Pancreas (tissue), 10 donors: ENCODE data around the gene SNAPC4. TPM values are rescaled to one million over a fixed set of nuclear protein-coding genes. Genes with fewer than 3 reads are reported as not detected.
A peak's percentile ranks its signal among the peaks of the same experiment; 100 is the strongest.

Source experiments
- ATAC-seq, 4 donors: fragments of 200-7000 bp; cut with Tn5 transposase; one replicate each; pipeline versions ENCODE4 v1.8.0 to v1.9.1; 2020; ENCODE audit warnings: mild to moderate bottlenecking in 4 of 4, moderate library complexity in 4 of 4
- DNase-seq, 6 donors: peaks; one replicate each; pipeline ENCODE4 v3.0.0-alpha.2; 2020
- FAIRE-seq: peaks from 2 replicates; lab custom pipeline; 2012; peaks lifted over from hg19 to GRCh38; lab: Jason Lieb, UNC
- H3K27ac ChIP-seq, 4 donors: fragments of 200-600 bp; sonication (generic); 1 replicate in 3 of 4; 2 replicates in 1 of 4; pipeline versions ENCODE4 v1.5.0 to v1.8.0; 2020
- H3K27me3 ChIP-seq, 4 donors: fragments of 200-600 bp; one replicate each; pipeline ENCODE4 v1.8.0; 2021
- H3K36me3 ChIP-seq, 3 donors: fragments of 200-600 bp; sonication (generic) in 1 of 3; one replicate each; pipeline versions ENCODE4 v1.5.0 to v1.8.0; 2020 to 2021
- H3K4me1 ChIP-seq, 3 donors: fragments of 200-600 bp; one replicate each; pipeline ENCODE4 v1.8.0; 2021
- H3K4me3 ChIP-seq, 4 donors: fragments of 200-600 bp; sonication (generic) in 2 of 4; one replicate each; pipeline versions ENCODE4 v1.5.0 to v1.8.0; 2020 to 2021
- H3K9me3 ChIP-seq, 4 donors: fragments of 200-600 bp; one replicate each; pipeline ENCODE4 v1.8.0; 2021
- WGBS, 2 donors: extraction: QIAGEN DNeasy Blood & Tissue Kit; methylation state at CpG; one replicate each; pipeline ENCODE4 v1.1.7; 2013; 5-methylcytosine and 5-hydroxymethylcytosine counted together
- intact Hi-C, 3 donors: fragments of 100-400 bp; cut with DNase I; formaldehyde crosslinking; loops; one replicate each; pipeline versions ENCODE4 v1.11.1 to v1.14.2; 2022
- polyA plus RNA-seq, 2 donors: library from polyadenylated mRNA; stranded (reverse); fragments of 200-250 nt; gene quantifications; one replicate each; pipeline ENCODE4 v1.2.3, GENCODE V29; 2013
- total RNA-seq, 6 donors: library from RNA; stranded (reverse); fragmentation: NEBNext Ultra II Directional in 4 of 6; extraction: Animal tissue kit (Norgen Biotek cat#: 25700) in 4 of 6; gene quantifications; one replicate each; pipeline versions ENCODE4 v1.2.1 to v1.2.4, GENCODE V29; 2021 to 2023
- TF ChIP-seq, protein P1 (sequence below), 4 donors: fragments of 200-600 bp; sonication (generic) in 3 of 4; IDR thresholded peaks; one replicate each; pipeline versions ENCODE4 v1.5.0 to v1.8.0; 2021; ENCODE audit warnings: antibody characterized with exemption in 4 of 4
- donor health status: healthy with polysubstance abuse.
- donor health status: DM: no; HTN: no; CAD: no; lungs with moderate emphysema.
- donor health status: DM: no; HTN: no; CAD: no.
- donor health status: control.
- donor health status: control.
- donor health status: Bipolar disorder and iron deficiency.
- donor health status: DM: yes; HTN: yes; CAD: no.
- donor health status: DM: no; HTN: no; CAD: no.
- donor health status: DM: no; HTN: no; CAD: no.
- donor health status: DM: yes; HTN: yes; CAD: no.

Gene SNAPC4
- total and polyA plus RNA-seq, 8 donors, result 3.8 to 22.0 (median 5.2) TPM

DNA sequence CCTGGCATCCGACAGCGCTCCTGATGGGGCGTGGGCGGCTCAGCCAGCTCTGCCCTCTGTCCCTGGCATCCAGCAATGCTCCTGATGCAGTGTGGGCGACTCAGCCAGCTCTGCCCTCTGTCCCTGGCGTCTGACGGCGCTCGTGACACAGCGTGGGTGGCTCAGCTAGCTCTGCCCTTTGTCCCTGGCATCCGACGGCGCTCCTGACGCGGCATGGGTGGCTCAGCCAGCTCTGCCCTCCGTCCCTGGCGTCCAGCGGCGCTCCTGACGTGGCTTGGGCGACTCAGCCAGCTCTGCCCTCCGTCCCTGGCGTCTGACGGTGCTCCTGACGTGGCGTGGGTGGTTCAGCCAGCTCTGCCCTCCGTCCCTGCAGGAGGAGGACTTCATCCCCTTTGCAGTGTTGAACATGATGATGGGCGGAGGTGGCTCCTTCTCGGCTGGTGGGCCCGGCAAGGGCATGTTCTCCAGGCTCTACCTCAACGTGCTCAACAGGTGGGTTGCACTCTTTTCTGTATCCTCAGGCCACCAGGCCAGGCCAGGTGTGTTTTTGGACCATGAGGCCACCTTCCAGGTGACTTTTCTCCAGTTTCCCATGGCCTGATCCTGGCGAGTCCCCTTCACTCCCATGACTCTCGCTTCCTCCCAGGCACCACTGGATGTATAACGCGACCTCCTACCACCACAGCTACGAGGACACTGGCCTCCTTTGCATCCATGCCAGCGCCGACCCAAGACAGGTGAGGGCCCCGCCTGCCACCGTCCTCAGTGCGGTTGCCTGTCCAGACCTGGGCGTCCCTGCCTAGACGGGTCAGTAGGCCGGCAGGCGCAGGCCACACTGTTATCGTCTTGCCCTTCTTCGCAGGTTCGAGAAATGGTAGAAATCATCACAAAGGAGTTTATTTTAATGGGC lies 18.5 kb upstream of the SNAPC4 start:
- Histone ChIP-seq H3K9me3 (no peaks in the 10 kb centered on the region), H3K27me3 (no peaks in the 10 kb centered on the region), H3K4me1 (no peaks in the 10 kb centered on the region), H3K4me3 (no peak overlapping the region), H3K27ac (no peak overlapping the region), H3K36me3 (peaks cover 0 to 87% (median 43%) of the 10 kb centered on the region in 3 donors)
- DNase-seq (peak in 2 of 6 donors; percentile 17 to 60), FAIRE-seq (no peak), ATAC-seq (no peak)
- WGBS, 2 donors, result 92% methylated on average over 48 of the region's 48 CpGs
- intact Hi-C loops, result no loop called here
- TF ChIP-seq, protein P1, sequence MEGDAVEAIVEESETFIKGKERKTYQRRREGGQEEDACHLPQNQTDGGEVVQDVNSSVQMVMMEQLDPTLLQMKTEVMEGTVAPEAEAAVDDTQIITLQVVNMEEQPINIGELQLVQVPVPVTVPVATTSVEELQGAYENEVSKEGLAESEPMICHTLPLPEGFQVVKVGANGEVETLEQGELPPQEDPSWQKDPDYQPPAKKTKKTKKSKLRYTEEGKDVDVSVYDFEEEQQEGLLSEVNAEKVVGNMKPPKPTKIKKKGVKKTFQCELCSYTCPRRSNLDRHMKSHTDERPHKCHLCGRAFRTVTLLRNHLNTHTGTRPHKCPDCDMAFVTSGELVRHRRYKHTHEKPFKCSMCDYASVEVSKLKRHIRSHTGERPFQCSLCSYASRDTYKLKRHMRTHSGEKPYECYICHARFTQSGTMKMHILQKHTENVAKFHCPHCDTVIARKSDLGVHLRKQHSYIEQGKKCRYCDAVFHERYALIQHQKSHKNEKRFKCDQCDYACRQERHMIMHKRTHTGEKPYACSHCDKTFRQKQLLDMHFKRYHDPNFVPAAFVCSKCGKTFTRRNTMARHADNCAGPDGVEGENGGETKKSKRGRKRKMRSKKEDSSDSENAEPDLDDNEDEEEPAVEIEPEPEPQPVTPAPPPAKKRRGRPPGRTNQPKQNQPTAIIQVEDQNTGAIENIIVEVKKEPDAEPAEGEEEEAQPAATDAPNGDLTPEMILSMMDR (IDR thresholded peaks at IDR 0.05), result no peak

GRCh38 chr9:136416914-136417313 lies 16.9 kb upstream of the SNAPC4 start:
- intact Hi-C loops, result no loop called here
- TF ChIP-seq, protein P1 (IDR thresholded peaks at IDR 0.05), result no peak
- no peak for FAIRE-seq
- Histone ChIP-seq H3K4me1 (peaks cover 0 to under 1% (median 0%) of the 10 kb centered on the region in 3 donors), H3K36me3 (peaks cover 0 to 73% (median 32%) of the 10 kb centered on the region in 3 donors), H3K27me3 (no peaks in the 10 kb centered on the region), H3K27ac (no peak overlapping the region), H3K4me3 (no peak overlapping the region), H3K9me3 (no peaks in the 10 kb centered on the region)
- 88 to 90% methylated on average over 19 of the region's 19 CpGs for WGBS, 2 donors
- ATAC-seq, result no peak
- DNase-seq, result peak in 1 of 6 donors; percentile 35

DNA sequence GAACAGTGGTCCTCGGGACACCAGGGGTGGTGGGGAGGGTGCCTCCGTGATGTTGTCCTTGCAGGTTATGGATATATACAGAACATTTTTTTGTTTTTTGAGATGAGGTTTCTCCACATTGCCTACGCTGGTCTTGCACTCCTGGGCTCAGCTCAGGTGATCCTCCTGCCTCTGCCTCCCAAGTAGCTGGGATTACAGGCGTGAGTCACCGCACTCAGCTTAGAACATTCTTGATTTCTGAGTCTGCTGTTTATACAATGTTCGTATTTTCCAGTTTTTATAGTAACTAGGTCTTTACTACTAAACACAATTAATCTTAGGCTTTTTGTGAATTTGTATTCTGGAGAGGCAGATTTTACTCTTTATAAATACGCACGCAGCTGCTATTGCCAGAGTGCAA lies 16.5 kb upstream of the SNAPC4 start:
- 95 to 96% methylated on average over 8 of the region's 8 CpGs for WGBS, 2 donors
- TF ChIP-seq, protein P1 (IDR thresholded peaks at IDR 0.05), result no peak
- no peaks in the 10 kb centered on the region for H3K9me3 ChIP-seq
- intact Hi-C loops, result no loop called here
- no peak for ATAC-seq
- peaks cover 0 to 5% (median 4%) of the 10 kb centered on the region in 3 donors for H3K4me1 ChIP-seq
- H3K36me3 ChIP-seq, result peaks cover 0 to 68% (median 30%) of the 10 kb centered on the region in 3 donors
- DNase-seq, result no peak
- H3K27me3 ChIP-seq, result no peaks in the 10 kb centered on the region
- no peak overlapping the region for H3K27ac ChIP-seq
- no peak overlapping the region for H3K4me3 ChIP-seq
- no peak for FAIRE-seq

DNA sequence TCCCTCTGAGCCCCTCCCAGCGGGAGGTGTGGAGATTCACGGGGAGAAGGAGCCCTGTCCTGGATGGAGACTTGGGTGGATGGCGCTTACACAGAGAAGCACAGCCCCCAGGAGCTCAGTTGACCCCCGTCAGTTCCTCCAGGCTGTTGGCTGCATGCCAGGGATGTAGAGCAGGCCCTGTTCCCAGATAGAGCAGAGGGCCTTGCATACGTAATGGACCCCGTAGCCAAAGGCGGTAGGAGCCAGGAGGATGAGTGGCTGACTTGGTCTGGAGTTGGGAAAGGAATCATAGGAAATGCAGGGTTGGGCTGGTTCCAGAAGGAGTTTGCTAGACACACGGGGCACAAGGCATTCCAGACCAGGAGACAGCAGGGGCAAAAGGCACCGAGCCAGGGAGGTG lies 13.0 kb upstream of the SNAPC4 start:
- ATAC-seq, result no peak
- no peaks in the 10 kb centered on the region for H3K9me3 ChIP-seq
- no peak for FAIRE-seq
- TF ChIP-seq, protein P1 (IDR thresholded peaks at IDR 0.05), result no peak
- H3K27me3 ChIP-seq, result no peaks in the 10 kb centered on the region
- H3K4me3 ChIP-seq, result no peak overlapping the region
- no peak overlapping the region for H3K27ac ChIP-seq
- peaks cover 0 to 15% (median 13%) of the 10 kb centered on the region in 3 donors for H3K4me1 ChIP-seq
- intact Hi-C loops, result no loop called here
- peaks cover 0 to 42% (median 13%) of the 10 kb centered on the region in 3 donors for H3K36me3 ChIP-seq
- WGBS, 2 donors, result 75 to 76% methylated on average over 9 of the region's 9 CpGs
- DNase-seq, result peak in 2 of 6 donors; percentile 53 to 63
